Progenitor cell of endocrine pancreas (in vitro differentiated cells): ENCODE measurements around the gene EXO1. TPM values are rescaled to one million over a fixed set of nuclear protein-coding genes. Genes with fewer than 3 reads are reported as not detected.

Experiments used
- DNase-seq: peaks from one replicate; pipeline ENCODE4 v3.0.0; 2021; ENCODE audit warnings: low spot score; ENCODE audit not compliant: unreplicated experiment
- H3K27ac Mint-ChIP-seq: 2 replicates; pipeline ENCODE4 v1.8.0; 2021; ENCODE audit warnings: mild to moderate bottlenecking, moderate library complexity, mixed read lengths
- H3K27me3 Mint-ChIP-seq: 2 replicates; pipeline ENCODE4 v1.8.0; 2021; ENCODE audit warnings: mixed read lengths
- H3K36me3 Mint-ChIP-seq: 2 replicates; pipeline ENCODE4 v1.8.0; 2022; ENCODE audit warnings: mixed read lengths; ENCODE audit not compliant: insufficient read depth
- H3K4me1 Mint-ChIP-seq: 2 replicates; pipeline ENCODE4 v1.8.0; 2021; ENCODE audit warnings: low read depth, mixed read lengths
- H3K4me3 Mint-ChIP-seq: 2 replicates; pipeline ENCODE4 v1.8.0; 2021; ENCODE audit warnings: low read depth, mild to moderate bottlenecking, moderate library complexity, mixed read lengths
- H3K9me3 Mint-ChIP-seq: 2 replicates; pipeline ENCODE4 v1.8.0; 2021; ENCODE audit warnings: low read depth, mixed read lengths
- CTCF ChIP-seq: fragments of 200-600 bp; sonication (generic); IDR thresholded peaks from one replicate; pipeline ENCODE4 v1.5.0; 2021; ENCODE audit warnings: antibody characterized with exemption, mild to moderate bottlenecking; ENCODE audit not compliant: unreplicated experiment
- total RNA-seq: library from RNA; stranded (reverse); gene quantifications from 2 replicates; pipeline ENCODE4 v1.2.1, GENCODE V29; 2021

The EXO1 gene
- total RNA-seq, 1 donor from 2014 or later: 12.5 TPM

- H3K4me3 Mint-ChIP-seq: no peak overlapping the region
- no peaks in the 10 kb centered on the region for H3K36me3 Mint-ChIP-seq
- H3K27ac Mint-ChIP-seq: no peak overlapping the region
- H3K4me1 Mint-ChIP-seq: no peaks in the 10 kb centered on the region
- no peak for TF ChIP-seq CTCF
- no peaks in the 10 kb centered on the region for H3K9me3 Mint-ChIP-seq
- no peaks in the 10 kb centered on the region for H3K27me3 Mint-ChIP-seq
- no peak for DNase-seq
These were observed 12.9 kb downstream of the EXO1 start for GRCh38 chr1:241860922-241861321.

- Mint-ChIP-seq H3K27ac (no peak overlapping the region), H3K4me3 (no peak overlapping the region), H3K4me1 (no peaks in the 10 kb centered on the region), H3K36me3 (peaks cover 9% of the 10 kb centered on the region), H3K27me3 (no peaks in the 10 kb centered on the region), H3K9me3 (no peaks in the 10 kb centered on the region)
- no peak for DNase-seq
- TF ChIP-seq CTCF: no peak
These were observed 21.0 kb downstream of the EXO1 start for GRCh38 chr1:241869022-241869421.

- Mint-ChIP-seq H3K36me3 (peaks cover 9% of the 10 kb centered on the region), H3K27ac (no peak overlapping the region), H3K27me3 (no peaks in the 10 kb centered on the region), H3K4me1 (no peaks in the 10 kb centered on the region), H3K4me3 (no peak overlapping the region), H3K9me3 (no peaks in the 10 kb centered on the region)
- TF ChIP-seq CTCF: no peak
- DNase-seq: no peak
These were observed 22.3 kb downstream of the EXO1 start for GRCh38 chr1:241870336-241870735.

- H3K4me3 Mint-ChIP-seq: no peak overlapping the region
- H3K36me3 Mint-ChIP-seq: peaks cover 9% of the 10 kb centered on the region
- DNase-seq: no peak
- no peaks in the 10 kb centered on the region for H3K4me1 Mint-ChIP-seq
- H3K27me3 Mint-ChIP-seq: no peaks in the 10 kb centered on the region
- H3K9me3 Mint-ChIP-seq: no peaks in the 10 kb centered on the region
- no peak overlapping the region for H3K27ac Mint-ChIP-seq
- TF ChIP-seq CTCF: no peak
These were observed 22.9 kb downstream of the EXO1 start for GRCh38 chr1:241870746-241871430.

- Mint-ChIP-seq H3K4me3 (no peak overlapping the region), H3K4me1 (no peaks in the 10 kb centered on the region), H3K27me3 (no peaks in the 10 kb centered on the region), H3K27ac (no peak overlapping the region), H3K36me3 (peaks cover 4% of the 10 kb centered on the region), H3K9me3 (no peaks in the 10 kb centered on the region)
- DNase-seq: no peak
- no peak for TF ChIP-seq CTCF
These were observed 33.4 kb downstream of the EXO1 start for GRCh38 chr1:241881440-241881839.
